H1 (cell line): ENCODE results near the gene TARDBP.

Experiments
- EP300 ChIP-seq, 2 experiments: IDR thresholded peaks; 1 replicate in 1 of 2; 2 replicates in 1 of 2; pipeline ENCODE4 v1.6.1; 2011 to 2012; ENCODE audit warnings: low read depth in 2 of 2, low read length in 2 of 2, mild to moderate bottlenecking in 2 of 2, borderline replicate concordance in 1 of 2, inconsistent platforms in 1 of 2, moderate library complexity in 1 of 2
- JUN ChIP-seq: IDR thresholded peaks from 2 replicates; pipeline ENCODE4 v1.6.1; 2011; ENCODE audit warnings: low read depth, mild to moderate bottlenecking, improper control_type of control experiment, low read length
- JUND ChIP-seq: IDR thresholded peaks from 2 replicates; pipeline ENCODE4 v1.6.1; 2011; ENCODE audit warnings: mild to moderate bottlenecking, improper control_type of control experiment, low read length
- POLR2A ChIP-seq, 2 experiments: IDR thresholded peaks; 1 replicate in 1 of 2; 2 replicates in 1 of 2; pipeline ENCODE4 v1.6.1; 2011; ENCODE audit warnings: low read depth in 2 of 2, low read length in 2 of 2, mild to moderate bottlenecking in 2 of 2; ENCODE audit errors: control extremely low read depth in 1 of 2
- SIN3A ChIP-seq, 2 experiments: IDR thresholded peaks in 1 of 2; conservative IDR thresholded peaks in 1 of 2; 2 replicates each; pipeline ENCODE4 v1.6.1; 2011 to 2012; ENCODE audit warnings: low read length in 2 of 2, improper control_type of control experiment in 1 of 2, low read depth in 1 of 2, mild to moderate bottlenecking in 1 of 2

DNA sequence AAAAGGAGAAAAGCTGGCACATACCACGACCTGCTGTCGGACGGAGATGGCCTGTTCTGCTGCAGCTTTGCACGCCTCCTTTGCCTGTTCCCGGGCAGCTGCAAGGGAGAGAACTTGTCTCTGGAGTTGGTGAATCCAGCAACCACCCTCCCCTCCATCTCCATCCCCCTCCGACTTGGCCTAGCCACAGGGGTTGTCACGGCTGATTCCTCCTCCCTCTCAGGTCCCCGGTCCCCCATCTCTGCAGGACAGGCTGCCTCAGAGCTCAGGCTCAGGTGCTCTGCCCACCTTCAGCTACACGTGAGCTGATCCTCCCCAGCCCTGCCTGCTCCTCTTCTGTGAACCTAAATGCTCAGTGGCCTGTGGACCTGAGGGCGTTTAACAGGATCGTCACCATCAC is 58.4 kb downstream of the TARDBP start:
- TF ChIP-seq POLR2A (IDR thresholded peaks at IDR 0.05; ENCODE audit: control extremely low read depth in 1 of 2, low read depth in 2 of 2, low read length in 2 of 2) = no peak
- no peak for TF ChIP-seq EP300 (IDR thresholded peaks at IDR 0.05; ENCODE audit: borderline replicate concordance in 1 of 2, low read depth in 2 of 2, low read length in 2 of 2)
- no peak for TF ChIP-seq JUND
- no peak for TF ChIP-seq SIN3A (conservative IDR thresholded peaks at IDR 0.05 in 1 of 2, IDR thresholded peaks at IDR 0.05 in 1 of 2; ENCODE audit: low read depth in 1 of 2, low read length in 2 of 2)
- no peak for TF ChIP-seq JUN
